ENCODE data around the gene SORL1. TPM values are rescaled to one million over a fixed set of nuclear protein-coding genes. Genes with fewer than 3 reads are reported as not detected.
"Not testable (repeated sequence)": the region's sequence is repeated elsewhere in the genome, so short reads cannot be mapped to it uniquely, and the experiment has no call there.

Gene SORL1
- total RNA-seq, 1 experiment from 2014 or later: 4.9 TPM

- POLR2A ChIA-PET (ENCODE audit: unreplicated experiment): no interaction called here
These were observed 114.4 kb downstream of the SORL1 start for GRCh38 chr11:121566279-121567168.

GRCh38 chr11:121567995-121568394 lies 115.9 kb downstream of the SORL1 start:
- no peak overlapping the region for H2AFZ ChIP-seq
- intact Hi-C loops (cut with micrococcal nuclease; ENCODE audit: unreplicated experiment): no loop called here
- no peak overlapping the region for H3K27ac ChIP-seq
- no peaks in the 10 kb centered on the region for H3K79me2 ChIP-seq (ENCODE audit: low read depth)
- H3K4me1 ChIP-seq (replicated peaks; ENCODE audit: insufficient read depth): no peaks in the 10 kb centered on the region
- H4K20me1 ChIP-seq (ENCODE audit: insufficient read depth): no peaks in the 10 kb centered on the region
- ChIA-PET CTCF (no interaction called here), POLR2A (ENCODE audit: unreplicated experiment) (no interaction called here)
- no peaks in the 10 kb centered on the region for H3K9me2 ChIP-seq (ENCODE audit: insufficient read depth)
- H3K27me3 ChIP-seq (ENCODE audit: insufficient read depth, low read depth): peaks cover 79% of the 10 kb centered on the region
- no peak overlapping the region for H3K4me2 ChIP-seq
- H3F3A ChIP-seq (ENCODE audit: insufficient read depth, low read depth): no peaks in the 10 kb centered on the region
- no TSS peak for BruUV-seq (replicated peaks)
- no peak overlapping the region for H3K4me3 ChIP-seq
- TF ChIP-seq, protein P1, sequence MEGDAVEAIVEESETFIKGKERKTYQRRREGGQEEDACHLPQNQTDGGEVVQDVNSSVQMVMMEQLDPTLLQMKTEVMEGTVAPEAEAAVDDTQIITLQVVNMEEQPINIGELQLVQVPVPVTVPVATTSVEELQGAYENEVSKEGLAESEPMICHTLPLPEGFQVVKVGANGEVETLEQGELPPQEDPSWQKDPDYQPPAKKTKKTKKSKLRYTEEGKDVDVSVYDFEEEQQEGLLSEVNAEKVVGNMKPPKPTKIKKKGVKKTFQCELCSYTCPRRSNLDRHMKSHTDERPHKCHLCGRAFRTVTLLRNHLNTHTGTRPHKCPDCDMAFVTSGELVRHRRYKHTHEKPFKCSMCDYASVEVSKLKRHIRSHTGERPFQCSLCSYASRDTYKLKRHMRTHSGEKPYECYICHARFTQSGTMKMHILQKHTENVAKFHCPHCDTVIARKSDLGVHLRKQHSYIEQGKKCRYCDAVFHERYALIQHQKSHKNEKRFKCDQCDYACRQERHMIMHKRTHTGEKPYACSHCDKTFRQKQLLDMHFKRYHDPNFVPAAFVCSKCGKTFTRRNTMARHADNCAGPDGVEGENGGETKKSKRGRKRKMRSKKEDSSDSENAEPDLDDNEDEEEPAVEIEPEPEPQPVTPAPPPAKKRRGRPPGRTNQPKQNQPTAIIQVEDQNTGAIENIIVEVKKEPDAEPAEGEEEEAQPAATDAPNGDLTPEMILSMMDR (conservative IDR thresholded peaks at IDR 0.05): no peak
- TF ChIP-seq EZH2 (IDR thresholded peaks at IDR 0.05; ENCODE audit: low read depth): no peak
- H3K9me3 ChIP-seq (ENCODE audit: insufficient read depth, low read depth): no peaks in the 10 kb centered on the region
- H3K36me3 ChIP-seq (ENCODE audit: low read depth): no peaks in the 10 kb centered on the region
- DNase-seq: no peak

More at GRCh38 chr11:121566279-121567168, 114.4 kb downstream of the SORL1 start:
- H3K4me1 ChIP-seq (replicated peaks; ENCODE audit: insufficient read depth): no peaks in the 10 kb centered on the region
- no peaks in the 10 kb centered on the region for H3K79me2 ChIP-seq (ENCODE audit: low read depth)
- H3K27me3 ChIP-seq (ENCODE audit: insufficient read depth, low read depth): peaks cover 77% of the 10 kb centered on the region
- DNase-seq: no peak
- no peak overlapping the region for H3K4me3 ChIP-seq
- CTCF ChIA-PET: no interaction called here
- H3K4me2 ChIP-seq: no peak overlapping the region
- TF ChIP-seq, protein P1 (conservative IDR thresholded peaks at IDR 0.05): no peak
- TF ChIP-seq EZH2 (IDR thresholded peaks at IDR 0.05; ENCODE audit: low read depth): no peak
- H3F3A ChIP-seq (ENCODE audit: insufficient read depth, low read depth): no peaks in the 10 kb centered on the region
- H4K20me1 ChIP-seq (ENCODE audit: insufficient read depth): no peaks in the 10 kb centered on the region
- no TSS peak for BruUV-seq (replicated peaks)
- no peak overlapping the region for H2AFZ ChIP-seq
- no peak overlapping the region for H3K27ac ChIP-seq
- no peaks in the 10 kb centered on the region for H3K9me3 ChIP-seq (ENCODE audit: insufficient read depth, low read depth)
- no peaks in the 10 kb centered on the region for H3K36me3 ChIP-seq (ENCODE audit: low read depth)
- H3K9me2 ChIP-seq (ENCODE audit: insufficient read depth): no peaks in the 10 kb centered on the region
- intact Hi-C loops (cut with micrococcal nuclease; ENCODE audit: unreplicated experiment): no loop called here

DNA sequence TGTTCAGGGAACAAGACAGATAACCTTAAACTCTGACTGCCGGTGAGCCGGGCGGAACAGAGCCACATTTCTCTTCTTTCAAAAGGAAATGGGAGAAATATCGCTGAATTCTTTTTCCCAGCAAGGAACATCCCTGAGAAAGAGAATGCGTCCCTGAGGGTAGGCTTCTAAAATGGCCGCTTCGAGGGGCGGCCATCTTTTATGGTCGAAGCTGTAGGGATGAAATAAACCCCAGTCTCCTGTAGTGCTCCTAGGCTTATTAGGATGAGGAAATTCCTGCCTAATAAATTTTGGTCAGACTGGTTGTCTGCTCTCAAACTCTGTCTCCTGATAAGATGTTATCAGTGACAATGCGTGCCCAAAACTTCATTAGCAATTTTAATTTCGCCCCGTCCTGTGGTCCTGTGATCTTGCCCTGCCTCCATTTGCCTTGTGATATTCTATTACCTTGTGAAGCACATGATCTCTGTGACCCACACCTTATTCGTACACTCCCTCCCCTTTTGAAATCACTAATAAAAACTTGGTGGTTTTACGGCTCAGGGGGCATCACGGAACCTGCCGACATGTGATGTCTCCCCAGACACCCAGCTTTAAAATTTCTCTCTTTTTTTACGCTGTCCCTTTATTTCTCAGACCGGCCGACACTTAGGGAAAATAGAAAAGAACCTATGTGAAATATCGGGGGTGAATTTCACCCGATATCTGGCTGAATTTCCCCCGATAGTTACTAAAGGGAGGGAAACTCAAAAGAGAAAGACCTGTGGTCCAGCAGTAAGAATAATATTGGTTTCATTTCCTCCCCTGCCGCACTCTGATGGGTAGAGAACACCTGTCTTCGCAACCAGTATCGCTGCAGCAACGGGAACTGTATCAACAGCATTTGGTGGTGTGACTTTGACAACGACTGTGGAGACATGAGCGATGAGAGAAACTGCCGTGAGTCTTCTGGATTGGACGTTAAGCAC lies 117.5 kb downstream of the SORL1 start:
- BruUV-seq (replicated peaks); CTCF ChIA-PET: not testable (repeated sequence)

More for the DNA sequence above, 117.5 kb downstream of the SORL1 start:
- H3K4me1 ChIP-seq (replicated peaks; ENCODE audit: insufficient read depth); POLR2A ChIA-PET (ENCODE audit: unreplicated experiment); H3K36me3 ChIP-seq (ENCODE audit: low read depth); intact Hi-C loops (cut with micrococcal nuclease; ENCODE audit: unreplicated experiment); H3K79me2 ChIP-seq (ENCODE audit: low read depth); H2AFZ ChIP-seq; H3K4me2 ChIP-seq; H3K4me3 ChIP-seq; H3K27ac ChIP-seq; DNase-seq; H3F3A ChIP-seq (ENCODE audit: insufficient read depth, low read depth); H4K20me1 ChIP-seq (ENCODE audit: insufficient read depth); H3K9me2 ChIP-seq (ENCODE audit: insufficient read depth); H3K9me3 ChIP-seq (ENCODE audit: insufficient read depth, low read depth): not testable (repeated sequence)
- peaks cover 84% of the 10 kb centered on the region for H3K27me3 ChIP-seq (ENCODE audit: insufficient read depth, low read depth)
